Umbilical cord (tissue), 2 donors: ENCODE results near the gene CLDN4. TPM values are rescaled to one million over a fixed set of nuclear protein-coding genes. Genes with fewer than 3 reads are reported as not detected.

Source experiments
- DNase-seq: peaks from one replicate; pipeline ENCODE4 v3.0.0-alpha.2; 2015; ENCODE audit warnings: low spot score
- total RNA-seq: library from RNA; depleted of rRNA; stranded (reverse); fragments of >200 nt; gene quantifications from one replicate; pipeline ENCODE4 v1.2.3, GENCODE V29; 2014; ENCODE audit warnings: low replicate concordance; ENCODE audit not compliant: insufficient read depth

The CLDN4 gene
- total RNA-seq, 1 donor from 2014 or later: 17.6 TPM

DNA sequence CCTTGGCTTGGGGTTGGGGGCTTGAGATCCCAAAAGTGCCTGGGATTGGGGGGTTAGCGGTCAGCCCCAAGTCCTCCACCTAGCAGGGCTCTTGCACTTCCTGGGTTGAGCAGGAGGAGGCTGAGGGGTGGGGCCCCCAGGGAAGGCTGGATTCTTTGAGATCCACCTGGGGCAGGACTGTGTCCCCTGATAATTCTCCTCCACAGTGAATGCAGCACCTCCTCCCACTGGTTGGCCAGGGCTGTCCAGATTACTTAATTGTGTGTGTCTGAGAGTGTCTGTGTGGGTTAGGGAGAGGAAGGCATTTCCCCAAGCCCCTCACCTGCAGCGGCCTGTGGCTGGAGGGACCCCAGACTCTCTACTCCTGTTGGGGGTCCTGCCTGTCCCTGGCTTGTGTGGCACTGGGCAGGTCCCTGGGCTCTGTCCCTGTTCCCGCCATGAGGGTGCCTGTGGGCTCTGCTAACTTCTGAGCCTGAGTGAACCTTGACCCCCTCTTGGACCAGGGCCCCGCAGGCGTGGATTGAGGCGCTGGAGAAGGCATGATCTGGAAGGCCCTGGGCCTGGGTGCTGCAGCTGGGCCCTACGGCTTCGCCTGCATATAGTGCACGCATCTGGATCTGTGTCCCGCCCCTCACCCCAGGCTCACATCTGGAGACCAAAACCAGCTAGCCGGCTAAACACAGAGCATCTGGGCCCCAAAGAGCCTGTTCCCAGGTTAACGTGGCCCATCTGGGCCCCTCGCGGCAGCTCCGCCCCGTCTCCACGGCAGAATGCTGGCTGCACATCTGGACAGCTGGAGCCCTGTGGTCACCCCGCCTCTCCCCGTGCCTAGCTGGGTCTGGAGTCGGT, 40.6 kb downstream of the CLDN4 start:
- DNase-seq: peak; percentile 69

DNA sequence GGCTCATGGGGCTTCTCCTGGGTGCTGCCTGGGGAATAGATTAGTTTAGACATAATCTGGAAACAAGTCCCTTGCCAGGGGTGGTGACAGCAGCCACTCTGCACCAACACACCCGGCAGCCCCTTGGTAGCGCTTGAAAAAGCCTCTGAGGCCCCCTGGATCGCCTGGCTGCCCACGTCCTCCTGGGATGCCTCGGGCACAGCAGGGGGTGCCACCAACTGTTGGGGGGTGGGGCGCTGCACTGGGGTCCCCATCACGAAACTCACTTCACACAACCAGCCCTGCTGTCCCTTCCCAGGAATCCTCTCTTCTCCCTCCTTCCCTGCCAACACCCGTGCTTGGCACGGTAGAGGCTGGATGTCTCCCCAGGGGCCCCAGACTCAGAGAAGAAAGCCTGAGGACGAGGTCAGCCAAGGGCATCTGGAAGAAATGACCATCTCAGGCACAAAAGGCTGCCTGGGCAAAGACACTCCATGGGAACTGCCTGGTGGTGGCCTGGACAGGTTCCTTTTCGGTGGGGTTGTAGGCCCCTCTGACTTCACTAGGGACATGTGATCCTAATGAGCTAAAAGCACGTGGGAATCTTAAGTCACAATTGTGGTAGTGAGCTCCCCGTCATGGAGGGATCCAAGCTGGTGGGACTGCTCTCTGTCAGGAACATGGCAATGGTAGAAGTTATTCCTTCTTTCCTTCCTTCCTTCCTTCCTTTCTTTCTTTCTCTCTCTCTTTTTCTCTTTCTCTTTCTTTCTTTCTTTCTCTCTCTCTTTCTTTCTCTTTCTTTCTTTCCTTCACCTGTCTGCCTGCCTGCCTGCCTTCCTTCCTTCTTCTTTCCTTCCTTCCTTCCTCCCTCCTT, 41.5 kb downstream of the CLDN4 start:
- DNase-seq: no peak

DNA sequence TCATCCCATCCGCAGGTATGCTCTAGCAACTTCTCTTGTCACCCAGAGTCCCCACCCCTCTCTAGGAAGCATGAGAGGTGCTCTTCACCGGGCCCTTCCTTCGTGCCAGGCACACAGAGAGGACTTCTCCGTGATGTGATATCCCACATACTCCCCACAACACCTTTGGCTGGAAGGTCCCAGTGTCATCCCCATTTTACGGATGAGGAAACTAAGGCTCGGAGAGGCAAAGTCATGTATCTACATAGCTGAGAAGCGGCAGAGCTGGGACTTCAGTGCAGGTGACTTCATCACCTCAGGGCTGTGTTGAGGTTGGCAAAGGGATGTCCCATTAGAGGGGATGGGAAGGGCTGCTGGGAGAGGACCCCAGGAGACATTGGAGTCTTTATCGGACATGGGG, 45.6 kb downstream of the CLDN4 start:
- no peak for DNase-seq

DNA sequence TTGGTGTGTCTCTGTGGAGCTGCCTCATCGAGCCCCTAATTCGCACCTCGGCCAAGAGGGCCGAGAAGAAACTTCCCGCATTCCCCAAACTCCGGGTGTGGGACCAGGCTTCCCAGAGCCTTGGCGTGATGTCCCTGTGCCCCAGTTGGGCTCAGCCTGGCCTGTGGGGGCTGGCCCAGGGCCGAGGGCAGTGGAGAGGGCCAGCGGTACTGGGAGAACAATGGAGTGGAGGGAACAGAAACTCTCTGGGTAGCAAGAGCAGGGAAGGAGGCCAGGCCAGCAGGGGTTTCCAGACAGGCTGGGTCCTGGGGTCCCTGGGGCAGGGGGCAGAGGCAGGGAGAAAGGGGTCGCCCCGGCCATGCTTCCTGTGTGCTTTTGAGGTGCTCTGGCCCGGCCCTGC, 46.2 kb downstream of the CLDN4 start:
- no peak for DNase-seq

DNA sequence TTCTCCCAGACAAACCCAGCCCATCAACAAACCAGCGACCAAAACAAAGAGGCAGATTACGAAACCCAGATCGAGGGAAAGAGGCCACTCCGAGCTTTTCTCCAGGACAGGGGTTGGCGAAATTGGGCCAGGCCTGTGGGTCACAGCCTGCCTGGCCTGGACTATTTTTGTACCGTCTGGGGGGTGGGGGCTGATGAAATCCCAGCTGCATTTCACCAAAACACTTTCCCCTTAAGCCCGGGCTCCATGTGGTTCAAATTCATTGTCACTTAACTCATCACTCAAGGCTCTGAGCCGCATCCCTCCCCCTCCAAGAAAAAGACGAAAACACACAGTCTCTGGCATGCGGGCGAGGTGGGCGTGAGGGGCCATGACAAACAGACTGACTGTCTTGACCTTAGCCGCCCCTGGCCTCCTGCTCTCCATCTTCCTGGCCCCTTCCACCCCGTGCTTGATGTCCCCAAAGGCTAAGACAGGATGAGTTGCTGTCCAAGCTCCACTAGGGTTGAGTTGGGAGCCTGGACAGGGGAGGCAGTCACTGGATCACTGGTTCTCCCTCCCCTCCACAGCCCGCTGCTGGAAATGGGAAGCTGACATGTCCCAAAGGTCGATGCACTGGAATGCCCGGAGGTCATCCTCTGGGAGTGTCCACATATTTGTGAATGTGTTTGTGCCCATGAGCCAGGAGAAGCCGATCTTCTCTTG, 49.3 kb downstream of the CLDN4 start:
- no peak for DNase-seq

DNA sequence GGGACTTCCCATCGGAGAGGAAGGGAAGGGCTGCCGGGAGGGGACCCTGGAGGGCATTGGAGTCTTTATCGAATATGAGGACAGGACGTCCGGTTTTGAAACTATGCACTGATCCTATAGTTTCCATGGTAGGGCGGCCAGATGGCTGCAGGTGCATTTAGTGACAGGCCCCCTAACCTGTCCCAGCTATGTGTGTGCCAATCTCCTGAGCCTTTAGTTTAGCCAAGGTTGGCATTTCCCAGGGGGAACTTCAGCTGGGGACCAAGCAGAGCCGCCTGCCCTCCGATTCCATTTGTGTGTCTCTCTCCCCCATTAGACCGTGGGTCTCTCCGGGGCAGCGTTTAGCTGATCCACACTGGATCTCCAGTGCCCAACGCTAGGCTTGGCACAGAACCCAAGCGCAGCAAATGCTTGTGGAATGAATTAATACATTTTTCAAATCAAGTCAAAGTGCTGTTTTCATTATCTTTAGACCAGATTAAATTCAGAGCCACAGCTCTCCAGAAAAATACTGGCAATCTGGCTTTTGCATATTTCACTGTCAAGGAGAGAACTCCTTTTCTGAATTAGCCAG, 50.0 kb downstream of the CLDN4 start:
- DNase-seq: no peak

DNA sequence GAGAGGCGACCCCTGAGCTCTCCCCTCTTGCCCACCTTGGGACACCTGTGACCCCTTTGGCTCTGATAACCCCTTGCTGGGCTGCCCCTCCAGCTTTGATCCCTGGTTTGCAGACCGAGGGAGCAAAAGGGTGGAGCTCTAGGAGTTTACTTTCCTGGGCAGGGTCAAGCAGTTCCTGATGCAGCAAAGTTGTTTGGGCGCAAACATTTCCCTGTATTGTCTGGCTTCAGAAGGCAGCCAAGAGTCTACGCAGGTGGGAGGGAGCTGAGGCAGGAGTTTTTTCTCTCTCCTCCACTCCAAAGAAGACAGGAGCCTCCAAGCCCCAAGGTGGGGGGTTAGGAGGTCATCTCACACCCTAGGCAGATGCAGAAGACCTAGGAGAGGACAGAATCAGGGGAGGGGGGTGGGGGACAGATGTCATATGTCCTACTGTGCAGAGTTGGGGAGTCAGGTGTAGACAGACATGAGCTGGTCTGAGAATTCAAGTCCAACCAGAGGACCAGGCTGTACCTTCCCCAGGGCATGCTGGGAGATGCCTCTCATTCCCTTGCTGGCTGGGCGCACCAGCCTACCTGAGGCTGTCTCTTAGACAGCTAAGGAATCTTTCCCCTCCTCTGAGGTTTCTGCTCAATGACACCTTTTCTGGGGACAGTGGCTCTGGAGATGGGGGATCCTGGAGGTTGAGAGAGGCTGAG, 50.7 kb downstream of the CLDN4 start:
- DNase-seq: no peak

DNA sequence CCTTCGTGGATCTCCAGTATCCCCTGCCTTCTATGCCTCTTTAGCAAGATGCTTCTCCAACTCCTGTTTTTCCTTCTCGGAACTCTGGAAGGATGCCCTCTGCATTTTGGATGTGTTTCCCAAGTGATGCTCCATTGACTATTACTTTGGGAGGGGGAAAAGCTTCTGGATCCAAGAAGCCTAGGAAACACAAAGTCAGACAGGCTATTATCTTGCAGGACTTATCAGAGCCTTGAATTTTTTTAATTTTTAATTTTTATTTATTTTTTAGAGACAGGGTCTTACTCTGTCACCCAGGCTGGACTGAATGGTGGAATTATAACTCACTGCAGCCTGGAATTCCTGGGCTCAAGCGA, 51.2 kb downstream of the CLDN4 start:
- no peak for DNase-seq

Other genes starting within 250 kb of the CLDN4 start
- gene MLXIPL, start 206.5 kb upstream of the CLDN4 start, total RNA-seq: 1.7 TPM
- 10.1 TPM for gene VPS37D, start 163.2 kb upstream of the CLDN4 start, total RNA-seq
- 0.96 TPM for gene DNAJC30, start 147.5 kb upstream of the CLDN4 start, total RNA-seq
- 47.4 TPM for gene BUD23, start 147.4 kb upstream of the CLDN4 start, total RNA-seq
- gene STX1A, start 111.3 kb upstream of the CLDN4 start, total RNA-seq: 24.6 TPM
- 2.2 TPM for gene ABHD11, start 92.2 kb upstream of the CLDN4 start, total RNA-seq
- gene CLDN3, start 60.7 kb upstream of the CLDN4 start, total RNA-seq: 0.72 TPM
- gene METTL27, start 11.5 kb downstream of the CLDN4 start, total RNA-seq: not detected
- not detected for gene TMEM270, start 30.2 kb downstream of the CLDN4 start, total RNA-seq
- gene ELN, start 197.2 kb downstream of the CLDN4 start, total RNA-seq: 583 TPM